ENCODE results near the gene CNGB1. TPM values are rescaled to one million over a fixed set of nuclear protein-coding genes. Genes with fewer than 3 reads are reported as not detected.

The CNGB1 gene
- total RNA-seq, 1 experiment from 2014 or later = not detected

GRCh38 chr16:57900796-57901479, 70.0 kb downstream of the CNGB1 start:
- BruUV-seq (replicated peaks) = no TSS peak
- Histone ChIP-seq H3K4me3 (ENCODE audit: low read depth, low read length) (no peak overlapping the region), H3K4me1 (peaks cover 4% of the 10 kb centered on the region; the same call in 1 of the 2 replicates), H3K9me3 (no peaks in the 10 kb centered on the region), H3K27me3 (replicated peaks; ENCODE audit: control insufficient read depth, insufficient read depth, low read length) (no peaks in the 10 kb centered on the region), H3K36me3 (ENCODE audit: control insufficient read depth, insufficient read depth, low read length) (no peaks in the 10 kb centered on the region)
- POLR2A ChIA-PET = interaction anchor here (0.5 kb wide), 1 partner anchor 85 kb away, joined by 5 read pairs; no protein-coding TSS in a partner anchor
- H3K4me1 Mint-ChIP-seq (ENCODE audit: low read depth, unreplicated experiment) = peaks cover 14% of the 10 kb centered on the region
- intact Hi-C loops (cut with micrococcal nuclease; ENCODE audit: unreplicated experiment) = no loop called here
- H3K27me3 Mint-ChIP-seq (ENCODE audit: insufficient read depth, unreplicated experiment) = no peaks in the 10 kb centered on the region
- DNase-seq = no peak
- H3K27ac Mint-ChIP-seq (ENCODE audit: unreplicated experiment) = no peak overlapping the region
- TF ChIP-seq, protein P1, sequence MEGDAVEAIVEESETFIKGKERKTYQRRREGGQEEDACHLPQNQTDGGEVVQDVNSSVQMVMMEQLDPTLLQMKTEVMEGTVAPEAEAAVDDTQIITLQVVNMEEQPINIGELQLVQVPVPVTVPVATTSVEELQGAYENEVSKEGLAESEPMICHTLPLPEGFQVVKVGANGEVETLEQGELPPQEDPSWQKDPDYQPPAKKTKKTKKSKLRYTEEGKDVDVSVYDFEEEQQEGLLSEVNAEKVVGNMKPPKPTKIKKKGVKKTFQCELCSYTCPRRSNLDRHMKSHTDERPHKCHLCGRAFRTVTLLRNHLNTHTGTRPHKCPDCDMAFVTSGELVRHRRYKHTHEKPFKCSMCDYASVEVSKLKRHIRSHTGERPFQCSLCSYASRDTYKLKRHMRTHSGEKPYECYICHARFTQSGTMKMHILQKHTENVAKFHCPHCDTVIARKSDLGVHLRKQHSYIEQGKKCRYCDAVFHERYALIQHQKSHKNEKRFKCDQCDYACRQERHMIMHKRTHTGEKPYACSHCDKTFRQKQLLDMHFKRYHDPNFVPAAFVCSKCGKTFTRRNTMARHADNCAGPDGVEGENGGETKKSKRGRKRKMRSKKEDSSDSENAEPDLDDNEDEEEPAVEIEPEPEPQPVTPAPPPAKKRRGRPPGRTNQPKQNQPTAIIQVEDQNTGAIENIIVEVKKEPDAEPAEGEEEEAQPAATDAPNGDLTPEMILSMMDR (IDR thresholded peaks at IDR 0.05; ENCODE audit: insufficient read depth in 1 of 2, low read depth in 1 of 2, low read length in 1 of 2, severe bottlenecking in 1 of 2, unreplicated experiment in 1 of 2) = no peak
- CTCF ChIA-PET = interaction anchor here (0.5 kb wide), 1 partner anchor 20 kb away, joined by 3 read pairs; no protein-coding TSS in a partner anchor
- no peaks in the 10 kb centered on the region for H3K36me3 Mint-ChIP-seq (ENCODE audit: insufficient read depth, unreplicated experiment)
- no peak overlapping the region for H3K4me3 Mint-ChIP-seq (ENCODE audit: unreplicated experiment)
- H3K9me3 Mint-ChIP-seq (ENCODE audit: unreplicated experiment) = no peaks in the 10 kb centered on the region

GRCh38 chr16:57899771-57900661, 70.9 kb downstream of the CNGB1 start:
- Mint-ChIP-seq H3K4me3 (ENCODE audit: unreplicated experiment) (no peak overlapping the region), H3K4me1 (ENCODE audit: low read depth, unreplicated experiment) (peaks cover 20% of the 10 kb centered on the region), H3K27ac (ENCODE audit: unreplicated experiment) (no peak overlapping the region), H3K9me3 (ENCODE audit: unreplicated experiment) (no peaks in the 10 kb centered on the region), H3K36me3 (ENCODE audit: insufficient read depth, unreplicated experiment) (no peaks in the 10 kb centered on the region), H3K27me3 (ENCODE audit: insufficient read depth, unreplicated experiment) (no peaks in the 10 kb centered on the region)
- Histone ChIP-seq H3K27me3 (replicated peaks; ENCODE audit: control insufficient read depth, insufficient read depth, low read length) (no peaks in the 10 kb centered on the region), H3K36me3 (ENCODE audit: control insufficient read depth, insufficient read depth, low read length) (no peaks in the 10 kb centered on the region), H3K4me3 (ENCODE audit: low read depth, low read length) (no peak overlapping the region), H3K4me1 (peaks cover 10% of the 10 kb centered on the region), H3K9me3 (no peaks in the 10 kb centered on the region)
- CTCF ChIA-PET = interaction anchor here (1.1 kb wide), 2 partner anchors 32 to 41 kb away, joined by 5 to 8 read pairs; no protein-coding TSS in a partner anchor
- POLR2A ChIA-PET = interaction anchor here (0.5 kb wide), 1 partner anchor 84 kb away, joined by 5 read pairs; no protein-coding TSS in a partner anchor
- intact Hi-C loops (cut with micrococcal nuclease; ENCODE audit: unreplicated experiment) = loop anchor here (1.0 to 5.0 kb wide), 2 partner anchors 100 to 227 kb away; partner anchors contain the start of genes CFAP20 and ZNF319
- peak; percentile 83 to 84 for DNase-seq
- no TSS peak for BruUV-seq (replicated peaks)
- TF ChIP-seq, protein P1 (IDR thresholded peaks at IDR 0.05; ENCODE audit: insufficient read depth in 1 of 2, low read depth in 1 of 2, low read length in 1 of 2, severe bottlenecking in 1 of 2, unreplicated experiment in 1 of 2) = peak; percentile 92 to 96

DNA sequence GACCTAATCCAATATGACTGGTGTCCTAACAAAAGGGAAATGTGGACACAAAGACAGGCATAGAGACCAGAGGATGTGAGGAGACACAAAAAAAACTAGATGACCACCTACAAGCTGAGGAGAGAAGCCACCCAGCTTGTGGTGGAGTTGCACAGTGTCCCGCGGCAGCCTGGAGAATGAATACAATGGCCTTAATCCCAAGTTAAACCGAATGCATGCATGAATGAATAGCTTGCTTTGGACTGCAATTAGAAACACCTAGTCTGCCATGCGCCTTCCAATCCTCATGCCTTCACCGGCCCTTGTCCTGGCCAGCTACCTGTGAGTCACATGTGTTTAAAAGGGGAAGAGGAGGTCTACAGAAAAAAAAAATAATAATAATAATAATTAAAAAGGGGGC, 72.0 kb downstream of the CNGB1 start:
- Histone ChIP-seq H3K9me3 (no peaks in the 10 kb centered on the region), H3K4me1 (peaks cover 21% of the 10 kb centered on the region), H3K4me3 (ENCODE audit: low read depth, low read length) (no peak overlapping the region), H3K36me3 (ENCODE audit: control insufficient read depth, insufficient read depth, low read length) (no peaks in the 10 kb centered on the region), H3K27me3 (replicated peaks; ENCODE audit: control insufficient read depth, insufficient read depth, low read length) (no peaks in the 10 kb centered on the region)
- peak in 1 of 2 experiments; percentile 21 for DNase-seq
- no peak overlapping the region for H3K4me3 Mint-ChIP-seq (ENCODE audit: unreplicated experiment)
- TF ChIP-seq, protein P1 (IDR thresholded peaks at IDR 0.05; ENCODE audit: insufficient read depth in 1 of 2, low read depth in 1 of 2, low read length in 1 of 2, severe bottlenecking in 1 of 2, unreplicated experiment in 1 of 2) = no peak
- no TSS peak for BruUV-seq (replicated peaks)
- H3K4me1 Mint-ChIP-seq (ENCODE audit: low read depth, unreplicated experiment) = peaks cover 31% of the 10 kb centered on the region
- ChIA-PET POLR2A (interaction anchor here (1.6 kb wide), 1 partner anchor 230 kb away, joined by 5 read pairs; the partner anchor contains the start of gene CFAP20), CTCF (interaction anchor here (0.7 to 1.3 kb wide), 9 partner anchors 24 to 223 kb away, joined by 3 to 8 read pairs (median 4); partner anchors contain the start of gene ZNF319)
- intact Hi-C loops (cut with micrococcal nuclease; ENCODE audit: unreplicated experiment) = loop anchor here (1.0 to 5.0 kb wide), 2 partner anchors 101 to 228 kb away; partner anchors contain the start of genes CFAP20 and ZNF319
- no peaks in the 10 kb centered on the region for H3K36me3 Mint-ChIP-seq (ENCODE audit: insufficient read depth, unreplicated experiment)
- H3K9me3 Mint-ChIP-seq (ENCODE audit: unreplicated experiment) = no peaks in the 10 kb centered on the region
- no peak overlapping the region for H3K27ac Mint-ChIP-seq (ENCODE audit: unreplicated experiment)
- H3K27me3 Mint-ChIP-seq (ENCODE audit: insufficient read depth, unreplicated experiment) = no peaks in the 10 kb centered on the region

Measured in Caco-2 (cell line).